Right lobe of liver (tissue), 6 donors: ENCODE results near the gene SPAG6. TPM values are rescaled to one million over a fixed set of nuclear protein-coding genes. Genes with fewer than 3 reads are reported as not detected.

ENCODE experiments used
- ATAC-seq, 4 donors: fragments of 200-7000 bp; cut with Tn5 transposase; one replicate each; pipeline ENCODE4 v1.9.1; 2020; ENCODE audit warnings: mild to moderate bottlenecking in 4 of 4, moderate library complexity in 4 of 4
- DNase-seq, 3 donors: peaks; one replicate each; pipeline ENCODE4 v3.0.0-alpha.2; 2020
- H3K27ac ChIP-seq, 3 donors: fragments of 200-600 bp; one replicate each; pipeline ENCODE4 v1.8.0; 2022
- H3K27me3 ChIP-seq, 2 donors: fragments of 200-600 bp; one replicate each; pipeline ENCODE4 v1.8.0; 2022
- H3K36me3 ChIP-seq, 4 donors: fragments of 200-600 bp; sonication (generic) in 1 of 4; one replicate each; pipeline versions ENCODE4 v1.5.1 to v1.8.0; 2017 to 2022; ENCODE audit warnings: control low read depth in 1 of 4
- H3K4me1 ChIP-seq, 4 donors: fragments of 200-600 bp; sonication (generic) in 1 of 4; one replicate each; pipeline versions ENCODE4 v1.5.1 to v1.8.0; 2017 to 2022; ENCODE audit warnings: control low read depth in 1 of 4
- H3K4me3 ChIP-seq, 3 donors: fragments of 200-600 bp; one replicate each; pipeline ENCODE4 v1.8.0; 2022
- H3K9me3 ChIP-seq, 4 donors: fragments of 200-600 bp; sonication (generic) in 1 of 4; one replicate each; pipeline versions ENCODE4 v1.5.1 to v1.8.0; 2017 to 2022; ENCODE audit warnings: control low read depth in 1 of 4
- CTCF ChIP-seq, 4 donors: fragments of 200-600 bp in 3 of 4; fragments of 450-650 bp in 1 of 4; IDR thresholded peaks; one replicate each; pipeline versions ENCODE4 v1.5.1 to v1.8.0; 2016 to 2022; ENCODE audit warnings: antibody characterized with exemption in 4 of 4, mild to moderate bottlenecking in 2 of 4
- POLR2A ChIP-seq: fragments of 450-650 bp; IDR thresholded peaks from one replicate; pipeline ENCODE4 v1.6.1; 2017; ENCODE audit warnings: antibody characterized with exemption, mild to moderate bottlenecking
- WGBS: methylation state at CpG from one replicate; pipeline ENCODE4 v1.1.6; 2018; ENCODE audit warnings: low coverage, low lambda C conversion rate; ENCODE audit not compliant: insufficient coverage; ENCODE audit errors: missing lambda C conversion rate; 5-methylcytosine and 5-hydroxymethylcytosine counted together
- intact Hi-C, 2 donors: fragments of 100-400 bp; cut with DNase I; formaldehyde crosslinking; loops; one replicate each; pipeline versions ENCODE4 v1.11.2 to v1.14.1; 2022
- total RNA-seq, 6 experiments: library from RNA; depleted of rRNA in 2 of 6; stranded (reverse); fragments of >200 nt in 2 of 6; fragmentation: NEBNext Ultra II Directional in 3 of 6; extraction: Animal tissue kit (Norgen Biotek cat#: 25700) in 3 of 6; gene quantifications; one replicate each; pipeline versions ENCODE4 v1.1.0 to v1.2.4, GENCODE V29; 2016 to 2023
- donor health status: DM: no; HTN: yes; CAD: no.
- donor health status: DM: no; HTN: no; CAD: no.
- donor health status: DM: no; HTN: no; CAD: no.
- donor health status: DM: no; HTN: yes; CAD: no.
- donor health status: DM: no; HTN: yes; CAD: no.

SPAG6 gene
- total RNA-seq, 6 experiments from 2014 or later = not detected

GRCh38 chr10:22334414-22335172 is 10.7 kb upstream of the SPAG6 start:
- TF ChIP-seq POLR2A (no peak), CTCF (IDR thresholded peaks at IDR 0.05) (no peak)
- peak overlapping the region; percentile 31 to 39 (median 38) for H3K4me3 ChIP-seq
- H3K9me3 ChIP-seq = no peaks in the 10 kb centered on the region
- peaks cover 0 to 7% (median 1%) of the 10 kb centered on the region in 4 donors for H3K36me3 ChIP-seq
- ATAC-seq (peak in 3 of 4 donors; percentile 25 to 37 (median 29)), DNase-seq (peak in 1 of 3 donors; percentile 28)
- WGBS = 13% methylated on average over 40 of the region's 73 CpGs
- no peak overlapping the region for H3K27ac ChIP-seq
- intact Hi-C loops = no loop called here
- peaks cover 7 to 47% of the 10 kb centered on the region in 2 donors for H3K27me3 ChIP-seq
- H3K4me1 ChIP-seq = peaks cover 0 to 23% (median under 1%) of the 10 kb centered on the region in 4 donors

- no peak overlapping the region for H3K27ac ChIP-seq
- ATAC-seq = peak; percentile 55 to 61 (median 58)
- WGBS = 2% methylated on average over 13 of the region's 71 CpGs
- TF ChIP-seq POLR2A (no peak), CTCF (IDR thresholded peaks at IDR 0.05) (peak in 1 of 4 donors; percentile 24)
- H3K4me3 ChIP-seq = peak overlapping the region; percentile 31 to 39 (median 38)
- no peaks in the 10 kb centered on the region for H3K9me3 ChIP-seq
- no peaks in the 10 kb centered on the region for H3K36me3 ChIP-seq
- intact Hi-C loops = no loop called here
- peak; percentile 48 to 62 (median 50) for DNase-seq
- H3K27me3 ChIP-seq = peaks cover 7 to 49% of the 10 kb centered on the region in 2 donors
- H3K4me1 ChIP-seq = peaks cover 0 to 23% (median 3%) of the 10 kb centered on the region in 4 donors
Observed at GRCh38 chr10:22335173-22335933, 9.9 kb upstream of the SPAG6 start.

- DNase-seq (no peak), ATAC-seq (no peak)
- H3K4me1 ChIP-seq = peaks cover 0 to 26% (median 3%) of the 10 kb centered on the region in 4 donors
- TF ChIP-seq CTCF (IDR thresholded peaks at IDR 0.05) = no peak
- TF ChIP-seq POLR2A = no peak
- intact Hi-C loops = no loop called here
- peaks cover 18 to 65% of the 10 kb centered on the region in 2 donors for H3K27me3 ChIP-seq
- H3K36me3 ChIP-seq = no peaks in the 10 kb centered on the region
- no peak overlapping the region for H3K4me3 ChIP-seq
- WGBS = 14% methylated on average over 9 of the region's 9 CpGs
- H3K27ac ChIP-seq = no peak overlapping the region
- no peaks in the 10 kb centered on the region for H3K9me3 ChIP-seq
Observed at GRCh38 chr10:22338185-22338900, 7.0 kb upstream of the SPAG6 start.

GRCh38 chr10:22338931-22339330 is 6.4 kb upstream of the SPAG6 start:
- Histone ChIP-seq H3K9me3 (no peaks in the 10 kb centered on the region), H3K27ac (no peak overlapping the region), H3K4me1 (peaks cover 0 to 26% (median 3%) of the 10 kb centered on the region in 4 donors), H3K36me3 (no peaks in the 10 kb centered on the region), H3K4me3 (no peak overlapping the region), H3K27me3 (peaks cover 18 to 70% of the 10 kb centered on the region in 2 donors)
- no peak for DNase-seq
- ATAC-seq = no peak
- intact Hi-C loops = no loop called here
- no peak for TF ChIP-seq POLR2A
- no peak for TF ChIP-seq CTCF (IDR thresholded peaks at IDR 0.05)
